Endothelial cell of hepatic sinusoid (primary cell): ENCODE measurements around the gene ZEB1.

ENCODE experiments used
- in situ Hi-C: cut with HindIII; loops from 2 replicates; pipeline ENCODE4 v1.10.0; 2017; ENCODE audit warnings: low sequenced_read_pairs

Gene ZEB1

DNA sequence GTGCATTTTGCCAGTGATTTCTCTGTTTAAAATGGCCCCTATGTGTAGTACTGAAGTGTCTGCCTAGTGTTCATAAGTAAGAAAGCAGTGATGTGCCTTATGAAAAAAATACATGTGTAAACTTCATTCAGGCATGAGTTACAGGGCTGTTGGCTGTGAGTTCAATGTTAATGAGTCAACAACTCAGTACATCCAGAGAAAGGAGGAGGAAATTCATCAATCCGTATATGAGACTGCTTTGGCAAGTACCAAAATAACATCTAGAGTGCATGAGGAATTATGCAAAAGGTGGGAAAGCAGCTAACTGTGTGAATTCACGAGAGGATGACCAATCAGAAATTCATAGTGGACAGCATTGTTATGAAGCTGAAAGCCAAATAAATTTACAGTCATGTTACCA, 255.6 kb downstream of the ZEB1 start:
- in situ Hi-C loops, result no loop called here

DNA sequence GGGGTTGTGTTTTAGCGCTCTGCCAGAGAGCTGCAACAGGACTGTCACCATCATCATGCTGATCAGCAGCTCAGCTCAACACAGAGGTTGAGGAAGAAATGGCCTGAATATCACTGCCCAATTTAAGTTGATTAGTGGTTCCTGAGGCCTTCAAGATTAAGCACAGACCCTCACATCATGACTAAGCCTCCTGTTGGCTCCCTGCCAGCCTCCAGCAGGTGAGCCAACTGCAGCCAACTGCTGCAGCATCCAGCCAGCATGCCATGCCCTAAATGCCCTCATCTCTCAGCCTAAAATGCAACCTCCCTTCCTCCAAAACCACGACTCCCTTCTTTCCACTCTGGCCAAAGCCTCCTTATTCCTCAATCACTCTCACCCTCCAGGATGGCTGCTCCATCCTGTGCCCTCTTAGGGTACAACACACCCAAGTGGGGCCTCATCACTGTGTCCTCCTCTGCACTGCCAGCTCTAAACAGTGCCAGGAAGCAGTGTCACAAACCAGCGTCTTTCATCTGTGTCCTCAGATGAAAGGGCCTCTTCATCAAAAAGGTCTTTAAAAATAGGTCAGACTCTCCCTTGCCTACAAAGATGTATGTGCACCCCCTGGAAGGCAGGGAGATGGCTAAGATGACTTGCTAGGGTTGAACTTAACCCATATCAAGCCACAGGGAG, 259.3 kb downstream of the ZEB1 start:
- in situ Hi-C loops, result no loop called here

DNA sequence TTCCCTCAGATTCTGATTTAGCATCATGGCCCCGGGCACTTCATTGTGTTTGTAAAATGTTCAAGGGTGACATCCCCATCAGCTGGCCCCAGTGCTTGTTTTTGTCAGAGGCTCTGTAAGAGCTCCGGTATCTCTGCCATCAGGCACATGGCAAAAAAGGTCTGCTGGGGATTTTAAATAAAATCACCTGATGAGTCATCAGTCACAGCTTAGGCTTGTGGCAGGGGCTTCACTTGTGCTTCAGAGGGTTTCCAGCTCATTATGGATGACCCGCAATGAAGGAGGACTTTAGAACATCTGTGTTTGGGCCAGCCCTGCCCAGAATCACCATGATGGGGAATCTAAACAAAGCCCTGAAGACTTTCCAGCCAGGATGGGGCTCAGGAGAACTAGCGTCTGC, 259.9 kb downstream of the ZEB1 start:
- in situ Hi-C loops, result no loop called here
